Activated CD4-positive, alpha-beta T cell treated with anti-CD3 and anti-CD28 coated beads, Interleukin-2, amount 10 ng/mL, durations not matched to agents 24 days and 14 days (primary cell): Measurements from ENCODE around the gene DAGLB. TPM values are rescaled to one million over a fixed set of nuclear protein-coding genes. Genes with fewer than 3 reads are reported as not detected.

Source experiments
- DNase-seq: peaks from one replicate; pipeline ENCODE4 v3.0.0; 2022
- H3K27ac Mint-ChIP-seq: one replicate; pipeline ENCODE4 v1.8.0; 2022; ENCODE audit warnings: mild to moderate bottlenecking, mixed read lengths
- H3K27me3 Mint-ChIP-seq: one replicate; pipeline ENCODE4 v1.8.0; 2022; ENCODE audit warnings: mixed read lengths
- H3K36me3 Mint-ChIP-seq: one replicate; pipeline ENCODE4 v1.8.0; 2022; ENCODE audit warnings: low read depth, mild to moderate bottlenecking, mixed read lengths
- H3K4me1 Mint-ChIP-seq: one replicate; pipeline ENCODE4 v1.8.0; 2021; ENCODE audit warnings: mixed read lengths
- H3K4me3 Mint-ChIP-seq: one replicate; pipeline ENCODE4 v1.8.0; 2022; ENCODE audit warnings: mild to moderate bottlenecking, moderate library complexity, mixed read lengths
- H3K9me3 Mint-ChIP-seq: one replicate; pipeline ENCODE4 v1.8.0; 2021; ENCODE audit warnings: mixed read lengths
- intact Hi-C: fragments of 100-400 bp; cut with micrococcal nuclease; formaldehyde crosslinking; loops from one replicate; pipeline ENCODE4 v1.15.1; 2023
- total RNA-seq: library from RNA; stranded (reverse); gene quantifications from 2 replicates; pipeline ENCODE4 v1.2.3, GENCODE V29; 2022

Gene DAGLB
- total RNA-seq, 1 donor from 2014 or later, result 26.8 TPM

DNA sequence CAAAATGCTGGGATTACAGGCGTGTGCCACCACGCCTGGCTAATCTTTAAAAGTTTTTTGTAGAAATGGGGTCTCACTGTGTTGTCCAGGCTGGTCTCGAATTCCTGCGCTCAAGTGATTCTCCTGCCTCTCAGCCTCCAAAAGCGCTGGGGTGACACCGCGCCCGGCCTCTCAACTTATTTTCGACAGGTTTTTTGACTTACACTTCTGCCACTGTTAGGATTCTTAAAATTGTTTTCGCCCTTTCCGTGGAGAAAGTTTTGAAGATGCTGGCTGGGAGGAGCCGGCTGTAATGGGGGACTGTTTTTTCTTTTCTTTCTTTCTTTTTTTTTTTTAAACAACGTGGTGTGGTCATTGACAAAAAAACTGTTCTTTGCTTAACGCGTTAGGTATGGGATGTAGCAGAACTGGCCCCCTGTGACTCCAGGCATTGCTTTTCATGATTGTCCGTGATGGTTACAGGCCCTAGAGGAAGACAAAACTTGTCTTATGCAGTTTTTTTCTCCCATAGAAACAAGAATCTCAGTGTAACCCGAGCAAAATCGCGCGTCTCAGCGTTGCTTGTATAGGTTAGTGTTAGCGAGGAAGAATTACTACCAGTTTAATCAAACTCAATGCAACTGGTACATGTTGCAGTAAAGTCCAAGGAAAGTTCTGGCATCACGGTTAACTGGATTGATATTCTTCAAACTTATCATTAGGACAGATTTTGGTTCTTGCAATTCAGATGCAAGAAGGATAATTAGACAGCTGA is 72.2 kb downstream of the DAGLB start:
- no peaks in the 10 kb centered on the region for H3K9me3 Mint-ChIP-seq
- no peaks in the 10 kb centered on the region for H3K27me3 Mint-ChIP-seq
- peaks cover 36% of the 10 kb centered on the region for H3K4me1 Mint-ChIP-seq
- intact Hi-C loops, result no loop called here
- peak overlapping the region; percentile 89 for H3K4me3 Mint-ChIP-seq
- H3K36me3 Mint-ChIP-seq, result peaks cover 23% of the 10 kb centered on the region
- peak; percentile 77 for DNase-seq
- H3K27ac Mint-ChIP-seq, result peak overlapping the region; percentile 91

DNA sequence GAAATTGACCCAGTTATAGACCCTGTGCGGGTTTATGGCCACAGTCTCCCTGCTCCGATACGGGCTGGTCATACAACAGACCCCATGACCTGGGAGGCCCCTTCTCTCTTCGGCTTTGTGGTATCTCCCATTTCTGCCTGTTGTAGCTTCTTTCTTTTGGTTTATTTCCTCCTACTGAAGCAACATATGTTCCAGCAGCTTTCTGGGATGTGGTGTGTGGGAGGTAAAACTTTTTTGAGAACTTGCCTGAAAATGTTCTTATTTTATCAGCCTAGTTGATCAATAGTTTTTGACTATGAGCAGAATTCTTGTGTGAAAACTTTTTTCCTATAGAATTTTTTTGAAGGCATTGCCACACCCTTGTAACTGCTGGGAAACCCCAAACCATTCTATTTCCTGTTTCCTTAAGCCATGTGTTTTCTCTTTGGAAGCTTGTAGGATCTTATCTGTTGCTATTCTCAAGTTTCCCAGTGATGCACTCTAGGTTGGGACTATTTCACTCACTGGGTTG is 80.0 kb downstream of the DAGLB start:
- H3K9me3 Mint-ChIP-seq, result no peaks in the 10 kb centered on the region
- intact Hi-C loops, result no loop called here
- H3K36me3 Mint-ChIP-seq, result no peaks in the 10 kb centered on the region

GRCh38 chr7:6365451-6365850 is 82.3 kb downstream of the DAGLB start:
- intact Hi-C loops, result no loop called here
- no peak overlapping the region for H3K27ac Mint-ChIP-seq
- H3K9me3 Mint-ChIP-seq, result no peaks in the 10 kb centered on the region
- DNase-seq, result no peak
- no peaks in the 10 kb centered on the region for H3K27me3 Mint-ChIP-seq
- peaks cover 8% of the 10 kb centered on the region for H3K4me1 Mint-ChIP-seq
- H3K36me3 Mint-ChIP-seq, result no peaks in the 10 kb centered on the region
- H3K4me3 Mint-ChIP-seq, result no peak overlapping the region

More for the DNA sequence above, 80.0 kb downstream of the DAGLB start:
- no peak for DNase-seq
- H3K27ac Mint-ChIP-seq, result no peak overlapping the region
- peaks cover 8% of the 10 kb centered on the region for H3K4me1 Mint-ChIP-seq
- H3K27me3 Mint-ChIP-seq, result no peaks in the 10 kb centered on the region
- H3K4me3 Mint-ChIP-seq, result no peak overlapping the region

DNA sequence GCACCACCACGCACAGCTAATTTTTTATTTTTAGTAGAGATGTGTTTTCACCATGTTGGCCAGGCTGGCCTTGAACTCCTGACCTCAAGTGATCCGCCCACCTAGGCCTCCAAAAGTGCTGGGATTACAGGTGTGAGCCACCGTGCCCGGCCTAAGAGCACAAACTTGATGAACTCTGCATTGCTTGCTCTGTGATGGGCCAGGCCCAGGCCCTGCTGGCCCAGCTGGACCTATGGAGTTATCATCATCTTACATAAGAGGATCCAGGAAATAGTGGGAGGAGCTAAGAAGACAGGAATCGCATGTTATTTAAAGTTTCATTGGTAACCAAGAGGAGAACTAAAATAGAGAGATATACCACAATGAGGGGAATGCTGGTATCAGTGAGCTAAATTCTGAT is 86.9 kb downstream of the DAGLB start:
- DNase-seq, result no peak
- H3K27ac Mint-ChIP-seq, result no peak overlapping the region
- no peaks in the 10 kb centered on the region for H3K36me3 Mint-ChIP-seq
- H3K4me3 Mint-ChIP-seq, result no peak overlapping the region
- H3K4me1 Mint-ChIP-seq, result peaks cover 2% of the 10 kb centered on the region
- intact Hi-C loops, result no loop called here
- no peaks in the 10 kb centered on the region for H3K9me3 Mint-ChIP-seq
- no peaks in the 10 kb centered on the region for H3K27me3 Mint-ChIP-seq

GRCh38 chr7:6359734-6360133 is 88.0 kb downstream of the DAGLB start:
- intact Hi-C loops, result no loop called here
- H3K4me1 Mint-ChIP-seq, result peaks cover 2% of the 10 kb centered on the region
- H3K27me3 Mint-ChIP-seq, result no peaks in the 10 kb centered on the region
- no peak overlapping the region for H3K4me3 Mint-ChIP-seq
- no peaks in the 10 kb centered on the region for H3K9me3 Mint-ChIP-seq
- DNase-seq, result no peak
- no peak overlapping the region for H3K27ac Mint-ChIP-seq
- no peaks in the 10 kb centered on the region for H3K36me3 Mint-ChIP-seq

Other genes starting within 250 kb of the DAGLB start
- gene CYTH3, start 175.3 kb downstream of the DAGLB start, total RNA-seq, result 0.65 and 1.3 TPM in 2 replicates
- gene FAM220A, start 99.0 kb downstream of the DAGLB start, total RNA-seq, result 7.8 and 9.3 TPM in 2 replicates
- gene RAC1, start 73.4 kb downstream of the DAGLB start, total RNA-seq, result 172 and 176 TPM in 2 replicates
- gene KDELR2, start 36.2 kb upstream of the DAGLB start, total RNA-seq, result 64.0 and 73.8 TPM in 2 replicates
- gene GRID2IP, start 103.5 kb upstream of the DAGLB start, total RNA-seq, result 0.05 TPM in 1 of 2 replicates, not detected in the other
- 26.7 and 28.3 TPM in 2 replicates for gene ZDHHC4, start 129.5 kb upstream of the DAGLB start, total RNA-seq
- gene INTS15, start 142.1 kb upstream of the DAGLB start, total RNA-seq, result 42.5 and 45.1 TPM in 2 replicates
- gene ZNF853, start 167.7 kb upstream of the DAGLB start, total RNA-seq, result 0.33 and 0.42 TPM in 2 replicates
- 28.8 and 29.4 TPM in 2 replicates for gene ZNF316, start 189.4 kb upstream of the DAGLB start, total RNA-seq